ENCODE results near the gene DNAH5.

Gene DNAH5

DNA sequence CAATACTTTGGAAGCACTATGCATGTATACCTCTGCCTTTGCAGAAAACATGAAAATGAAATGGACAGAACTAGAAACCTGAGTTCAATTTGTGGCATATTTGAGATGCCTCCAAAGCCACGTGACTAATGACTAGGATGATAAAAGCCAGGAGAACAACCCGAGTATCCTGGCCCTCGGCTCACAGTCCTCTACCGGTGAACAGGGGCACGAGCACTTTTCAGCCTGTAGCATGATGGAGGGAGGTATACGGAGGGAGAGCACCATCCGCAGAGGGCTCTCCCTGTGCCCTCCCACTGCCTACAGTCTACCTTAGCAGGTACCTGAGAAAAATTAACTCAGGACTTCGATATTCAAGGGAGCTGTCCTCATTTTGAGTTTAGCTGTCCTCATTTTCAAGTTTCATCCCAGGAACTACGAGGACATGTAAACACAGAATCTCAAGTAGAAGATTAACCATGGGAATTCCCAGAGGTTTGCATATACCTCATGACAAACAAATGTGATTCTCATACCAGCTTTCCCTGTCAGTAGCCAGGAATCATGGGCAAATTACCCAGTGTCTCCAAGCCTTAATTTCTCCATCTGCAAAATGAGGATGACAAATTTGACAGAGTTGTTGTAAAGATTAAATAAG, 249.3 kb downstream of the DNAH5 start:
- TF ChIP-seq, protein P1, sequence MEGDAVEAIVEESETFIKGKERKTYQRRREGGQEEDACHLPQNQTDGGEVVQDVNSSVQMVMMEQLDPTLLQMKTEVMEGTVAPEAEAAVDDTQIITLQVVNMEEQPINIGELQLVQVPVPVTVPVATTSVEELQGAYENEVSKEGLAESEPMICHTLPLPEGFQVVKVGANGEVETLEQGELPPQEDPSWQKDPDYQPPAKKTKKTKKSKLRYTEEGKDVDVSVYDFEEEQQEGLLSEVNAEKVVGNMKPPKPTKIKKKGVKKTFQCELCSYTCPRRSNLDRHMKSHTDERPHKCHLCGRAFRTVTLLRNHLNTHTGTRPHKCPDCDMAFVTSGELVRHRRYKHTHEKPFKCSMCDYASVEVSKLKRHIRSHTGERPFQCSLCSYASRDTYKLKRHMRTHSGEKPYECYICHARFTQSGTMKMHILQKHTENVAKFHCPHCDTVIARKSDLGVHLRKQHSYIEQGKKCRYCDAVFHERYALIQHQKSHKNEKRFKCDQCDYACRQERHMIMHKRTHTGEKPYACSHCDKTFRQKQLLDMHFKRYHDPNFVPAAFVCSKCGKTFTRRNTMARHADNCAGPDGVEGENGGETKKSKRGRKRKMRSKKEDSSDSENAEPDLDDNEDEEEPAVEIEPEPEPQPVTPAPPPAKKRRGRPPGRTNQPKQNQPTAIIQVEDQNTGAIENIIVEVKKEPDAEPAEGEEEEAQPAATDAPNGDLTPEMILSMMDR (IDR thresholded peaks at IDR 0.05; ENCODE audit: borderline replicate concordance, control extremely low read depth, extremely low read depth, insufficient read depth, missing control alignments), result no peak
- in situ Hi-C loops (cut with MboI; ENCODE audit: low sequenced_read_pairs, unreplicated experiment), result no loop called here
- DNase-seq (ENCODE audit: low spot score), result no peak

DNA sequence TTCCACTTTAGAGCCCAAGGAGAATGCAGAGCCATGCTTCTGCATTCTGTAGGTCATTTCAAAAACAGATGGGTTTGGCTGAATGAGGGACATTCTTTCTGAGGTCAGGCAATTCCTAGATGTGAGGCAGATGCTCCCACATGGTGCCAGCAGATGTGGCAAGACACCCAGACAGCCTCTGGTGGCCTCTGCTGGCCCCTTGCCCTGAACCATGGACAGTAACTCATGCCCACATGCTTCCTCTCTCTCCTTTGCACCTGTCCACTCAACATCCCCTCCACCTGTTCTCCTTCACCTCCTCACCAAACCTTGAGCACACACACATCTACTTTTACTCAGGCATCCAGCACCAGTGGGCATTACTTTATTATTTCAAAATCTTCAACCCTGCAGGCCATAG, 252.3 kb downstream of the DNAH5 start:
- in situ Hi-C loops (cut with MboI; ENCODE audit: low sequenced_read_pairs, unreplicated experiment), result no loop called here
- TF ChIP-seq, protein P1 (IDR thresholded peaks at IDR 0.05; ENCODE audit: borderline replicate concordance, control extremely low read depth, extremely low read depth, insufficient read depth, missing control alignments), result no peak
- no peak for DNase-seq (ENCODE audit: low spot score)

DNA sequence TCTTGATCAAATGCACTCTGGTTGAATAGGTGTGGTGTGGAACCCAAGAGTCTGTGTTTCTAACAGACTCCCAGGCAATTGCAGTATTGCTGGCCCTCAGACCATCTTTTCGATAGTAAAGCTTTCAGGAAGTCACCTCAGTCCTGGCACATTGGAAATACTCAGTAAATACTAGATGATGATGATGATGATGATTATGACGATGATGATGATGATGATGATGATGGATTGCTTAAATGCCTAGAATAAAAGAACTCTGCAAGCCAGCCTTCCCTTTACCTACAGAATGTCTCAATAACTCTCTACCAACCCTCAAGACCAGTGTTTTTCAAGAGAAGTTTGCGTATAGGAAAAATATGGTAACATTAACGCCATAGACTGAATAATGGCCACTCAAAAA, 268.0 kb downstream of the DNAH5 start:
- in situ Hi-C loops (cut with MboI; ENCODE audit: low sequenced_read_pairs, unreplicated experiment), result no loop called here
- TF ChIP-seq, protein P1 (IDR thresholded peaks at IDR 0.05; ENCODE audit: borderline replicate concordance, control extremely low read depth, extremely low read depth, insufficient read depth, missing control alignments), result no peak
- no peak for DNase-seq (ENCODE audit: low spot score)

DNA sequence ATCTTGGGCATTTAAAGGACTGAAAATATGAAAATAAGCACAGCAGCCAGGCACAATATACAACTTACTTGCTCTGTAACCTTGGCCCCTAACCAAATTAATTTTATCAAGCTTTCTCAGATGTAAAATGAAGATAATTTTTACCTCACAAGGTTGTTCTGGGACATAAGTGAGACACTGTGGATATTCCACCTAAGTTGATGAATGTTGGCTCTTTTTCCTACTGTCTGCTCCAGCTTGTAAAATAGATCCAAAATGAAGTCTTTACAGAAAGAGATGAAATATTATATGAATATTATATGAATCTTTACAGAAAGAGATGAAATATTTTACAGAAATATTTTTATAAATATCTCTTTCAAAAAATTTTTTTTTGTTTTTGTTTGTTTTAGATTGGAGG, 270.1 kb downstream of the DNAH5 start:
- TF ChIP-seq, protein P1 (IDR thresholded peaks at IDR 0.05; ENCODE audit: borderline replicate concordance, control extremely low read depth, extremely low read depth, insufficient read depth, missing control alignments), result no peak
- in situ Hi-C loops (cut with MboI; ENCODE audit: low sequenced_read_pairs, unreplicated experiment), result no loop called here

DNA sequence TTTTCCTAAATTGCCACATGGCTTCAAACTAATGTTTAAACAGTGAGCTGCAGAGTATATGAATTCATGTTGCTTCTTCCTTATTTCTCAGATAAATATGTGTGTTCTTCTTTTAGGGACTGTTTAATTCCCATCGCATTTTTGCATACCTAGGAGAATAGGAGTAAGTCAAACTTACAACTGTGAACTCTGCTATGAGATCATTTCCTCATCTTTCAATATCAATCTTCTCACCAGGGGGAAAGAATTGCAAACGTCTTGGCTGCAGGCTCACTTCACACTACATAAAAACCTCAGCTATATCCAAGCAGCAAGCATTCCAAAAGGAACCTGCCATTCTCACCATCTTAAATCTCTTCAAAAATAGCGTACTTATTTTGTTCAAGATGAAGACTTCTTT, 271.0 kb downstream of the DNAH5 start:
- TF ChIP-seq, protein P1 (IDR thresholded peaks at IDR 0.05; ENCODE audit: borderline replicate concordance, control extremely low read depth, extremely low read depth, insufficient read depth, missing control alignments), result no peak
- in situ Hi-C loops (cut with MboI; ENCODE audit: low sequenced_read_pairs, unreplicated experiment), result no loop called here
- DNase-seq (ENCODE audit: low spot score), result no peak

More for the DNA sequence above, 270.1 kb downstream of the DNAH5 start:
- no peak for DNase-seq (ENCODE audit: low spot score)

DNA sequence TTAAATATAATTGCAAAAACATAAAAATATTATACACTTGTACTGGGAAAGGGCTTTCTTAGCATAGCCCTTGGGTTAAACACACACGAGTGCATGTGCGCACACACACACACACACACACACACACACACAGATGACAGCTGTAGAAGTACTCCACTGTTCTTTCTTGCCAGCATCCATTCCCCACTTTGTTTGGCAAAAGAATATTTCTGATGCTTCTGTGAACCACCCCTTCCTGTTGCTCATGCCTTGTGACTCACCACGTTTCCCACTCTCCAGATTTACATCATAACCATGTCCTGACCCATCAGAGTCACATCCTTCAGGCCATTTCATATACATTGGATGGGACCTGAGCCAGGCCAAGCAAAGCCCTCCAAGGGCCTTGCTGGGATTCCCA, 280.1 kb downstream of the DNAH5 start:
- TF ChIP-seq, protein P1 (IDR thresholded peaks at IDR 0.05; ENCODE audit: borderline replicate concordance, control extremely low read depth, extremely low read depth, insufficient read depth, missing control alignments), result no peak
- in situ Hi-C loops (cut with MboI; ENCODE audit: low sequenced_read_pairs, unreplicated experiment), result no loop called here
- DNase-seq (ENCODE audit: low spot score), result no peak

Data from GM13976 (cell line).